K562 (cell line): ENCODE measurements around the gene RNASE7. TPM values are rescaled to one million over a fixed set of nuclear protein-coding genes. Genes with fewer than 3 reads are reported as not detected.
A peak's percentile ranks its signal among the peaks of the same experiment; 100 is the strongest.

Source experiments
- polyA plus RNA-seq, 8 experiments: library from polyadenylated mRNA; depleted of rRNA in 4 of 8; stranded (reverse) in 5 of 8; unstranded in 3 of 8; fragments of >200 nt; fragmentation: Nextera tagmentation in 2 of 8; fragmentation: Illumina TruSeq in 1 of 8; extraction: Ambion mirVana in 2 of 8; extraction: Trizol in 1 of 8; gene quantifications; 2 replicates each; pipeline versions ENCODE4 v1.2.1 to v1.2.3, GENCODE V29; 2011 to 2014; ENCODE audit warnings: inconsistent platforms in 1 of 8, missing spikeins in 1 of 8
- total RNA-seq, 7 experiments: library from RNA; depleted of rRNA in 6 of 7; stranded (reverse); fragments of >200 nt in 6 of 7; fragmentation: Illumina TruSeq in 2 of 7; extraction: Trizol in 2 of 7; gene quantifications; 2 replicates each; pipeline versions ENCODE4 v1.2.1 to v1.2.3, GENCODE V29; 2011 to 2021; ENCODE audit warnings: low replicate concordance in 1 of 7
- TF ChIP-seq, protein P1 (sequence below), 2 experiments: fragments of 450-650 bp; formaldehyde crosslinking in 1 of 2; IDR thresholded peaks; 2 replicates each; pipeline versions ENCODE4 v1.4.0 to v1.6.1; 2014 to 2020; ENCODE audit warnings: mild to moderate bottlenecking in 2 of 2, borderline replicate concordance in 1 of 2, low read depth in 1 of 2
- TF ChIP-seq, protein P2 (sequence below), 3 experiments: IDR thresholded peaks in 2 of 3; conservative IDR thresholded peaks in 1 of 3; 2 replicates each; pipeline ENCODE4 v1.5.1; 2011 to 2012; ENCODE audit warnings: low read length in 3 of 3, mild to moderate bottlenecking in 3 of 3, control low read depth in 2 of 3, improper control_type of control experiment in 1 of 3, inconsistent platforms in 1 of 3, low read depth in 1 of 3, mixed read lengths in 1 of 3, moderate library complexity in 1 of 3; ENCODE audit not compliant: insufficient read depth in 2 of 3

The RNASE7 gene
- total and polyA plus RNA-seq, 9 of the 15 experiments (the other 6 are each of a cell fraction or from before 2014, with no cell fraction given), result not detected

DNA sequence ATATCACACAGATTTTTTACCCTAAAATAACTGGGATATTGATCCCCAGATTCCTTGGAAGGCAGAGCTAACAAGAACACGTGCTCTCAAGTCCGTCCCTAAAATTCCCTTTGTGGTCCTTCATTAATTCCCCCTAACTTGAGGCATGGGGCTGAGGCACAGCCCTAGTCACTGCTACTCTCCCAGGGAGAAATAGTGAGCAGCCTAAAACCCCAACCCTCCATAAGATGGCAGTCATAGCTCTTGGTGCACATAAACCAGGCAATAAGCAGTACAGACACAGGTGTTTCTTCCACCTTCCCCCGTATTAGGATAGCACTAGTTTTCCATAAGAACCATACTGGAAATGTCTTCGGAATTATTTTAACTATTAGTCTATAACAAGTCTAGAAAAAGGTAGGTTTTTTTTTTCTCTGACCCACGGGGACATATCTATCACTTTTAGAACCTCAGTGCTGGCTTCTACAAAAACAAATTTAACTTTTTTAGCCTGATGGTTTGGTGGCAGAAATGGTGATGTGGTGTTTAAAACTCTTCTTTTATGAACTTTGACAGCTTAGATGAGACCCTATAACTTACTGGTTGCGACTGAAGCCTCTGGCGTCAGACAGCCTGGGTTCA, 24.8 kb downstream of the RNASE7 start (continued):
- TF ChIP-seq, protein P1, sequence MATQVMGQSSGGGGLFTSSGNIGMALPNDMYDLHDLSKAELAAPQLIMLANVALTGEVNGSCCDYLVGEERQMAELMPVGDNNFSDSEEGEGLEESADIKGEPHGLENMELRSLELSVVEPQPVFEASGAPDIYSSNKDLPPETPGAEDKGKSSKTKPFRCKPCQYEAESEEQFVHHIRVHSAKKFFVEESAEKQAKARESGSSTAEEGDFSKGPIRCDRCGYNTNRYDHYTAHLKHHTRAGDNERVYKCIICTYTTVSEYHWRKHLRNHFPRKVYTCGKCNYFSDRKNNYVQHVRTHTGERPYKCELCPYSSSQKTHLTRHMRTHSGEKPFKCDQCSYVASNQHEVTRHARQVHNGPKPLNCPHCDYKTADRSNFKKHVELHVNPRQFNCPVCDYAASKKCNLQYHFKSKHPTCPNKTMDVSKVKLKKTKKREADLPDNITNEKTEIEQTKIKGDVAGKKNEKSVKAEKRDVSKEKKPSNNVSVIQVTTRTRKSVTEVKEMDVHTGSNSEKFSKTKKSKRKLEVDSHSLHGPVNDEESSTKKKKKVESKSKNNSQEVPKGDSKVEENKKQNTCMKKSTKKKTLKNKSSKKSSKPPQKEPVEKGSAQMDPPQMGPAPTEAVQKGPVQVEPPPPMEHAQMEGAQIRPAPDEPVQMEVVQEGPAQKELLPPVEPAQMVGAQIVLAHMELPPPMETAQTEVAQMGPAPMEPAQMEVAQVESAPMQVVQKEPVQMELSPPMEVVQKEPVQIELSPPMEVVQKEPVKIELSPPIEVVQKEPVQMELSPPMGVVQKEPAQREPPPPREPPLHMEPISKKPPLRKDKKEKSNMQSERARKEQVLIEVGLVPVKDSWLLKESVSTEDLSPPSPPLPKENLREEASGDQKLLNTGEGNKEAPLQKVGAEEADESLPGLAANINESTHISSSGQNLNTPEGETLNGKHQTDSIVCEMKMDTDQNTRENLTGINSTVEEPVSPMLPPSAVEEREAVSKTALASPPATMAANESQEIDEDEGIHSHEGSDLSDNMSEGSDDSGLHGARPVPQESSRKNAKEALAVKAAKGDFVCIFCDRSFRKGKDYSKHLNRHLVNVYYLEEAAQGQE (IDR thresholded peaks at IDR 0.05; ENCODE audit: borderline replicate concordance), result 0 out of 2 replicates have a peak, but pooled peaks have one; percentile 24
- TF ChIP-seq, protein P1 (CRISPR knock-in tag; IDR thresholded peaks at IDR 0.05; ENCODE audit: low read depth), result no peak
- TF ChIP-seq, protein P2, sequence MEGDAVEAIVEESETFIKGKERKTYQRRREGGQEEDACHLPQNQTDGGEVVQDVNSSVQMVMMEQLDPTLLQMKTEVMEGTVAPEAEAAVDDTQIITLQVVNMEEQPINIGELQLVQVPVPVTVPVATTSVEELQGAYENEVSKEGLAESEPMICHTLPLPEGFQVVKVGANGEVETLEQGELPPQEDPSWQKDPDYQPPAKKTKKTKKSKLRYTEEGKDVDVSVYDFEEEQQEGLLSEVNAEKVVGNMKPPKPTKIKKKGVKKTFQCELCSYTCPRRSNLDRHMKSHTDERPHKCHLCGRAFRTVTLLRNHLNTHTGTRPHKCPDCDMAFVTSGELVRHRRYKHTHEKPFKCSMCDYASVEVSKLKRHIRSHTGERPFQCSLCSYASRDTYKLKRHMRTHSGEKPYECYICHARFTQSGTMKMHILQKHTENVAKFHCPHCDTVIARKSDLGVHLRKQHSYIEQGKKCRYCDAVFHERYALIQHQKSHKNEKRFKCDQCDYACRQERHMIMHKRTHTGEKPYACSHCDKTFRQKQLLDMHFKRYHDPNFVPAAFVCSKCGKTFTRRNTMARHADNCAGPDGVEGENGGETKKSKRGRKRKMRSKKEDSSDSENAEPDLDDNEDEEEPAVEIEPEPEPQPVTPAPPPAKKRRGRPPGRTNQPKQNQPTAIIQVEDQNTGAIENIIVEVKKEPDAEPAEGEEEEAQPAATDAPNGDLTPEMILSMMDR (IDR thresholded peaks at IDR 0.05 in 2 of 3, conservative IDR thresholded peaks at IDR 0.05 in 1 of 3; ENCODE audit: insufficient read depth in 2 of 3, low read depth in 1 of 3, low read length in 3 of 3), result peak; percentile 15 to 51 (median 49); a peak in 4 of 6 replicates
